Fibroblast of lung (primary cell): ENCODE results near the gene NTN1.

ENCODE experiments used
- CTCF ChIP-seq, 2 donors: IDR thresholded peaks in 1 of 2; conservative IDR thresholded peaks in 1 of 2; 1 replicate in 1 of 2; 2 replicates in 1 of 2; pipeline ENCODE4 v1.5.1; 2011 to 2012; ENCODE audit warnings: low read length in 2 of 2, control low read depth in 1 of 2, inconsistent platforms in 1 of 2, low read depth in 1 of 2, mild to moderate bottlenecking in 1 of 2
- EZH2 ChIP-seq: IDR thresholded peaks from 2 replicates; pipeline ENCODE4 v1.5.1; 2012; ENCODE audit warnings: low read length, control low read depth, mild to moderate bottlenecking; ENCODE audit errors: missing control alignments

- TF ChIP-seq CTCF (conservative IDR thresholded peaks at IDR 0.05 in 1 of 2, IDR thresholded peaks at IDR 0.05 in 1 of 2; ENCODE audit: low read depth in 1 of 2, low read length in 2 of 2): no peak
- TF ChIP-seq EZH2: no peak
Measured at GRCh38 chr17:9124554-9124935, 103.2 kb downstream of the NTN1 start.
